ENCODE results near the gene C14orf180.

The C14orf180 gene

DNA sequence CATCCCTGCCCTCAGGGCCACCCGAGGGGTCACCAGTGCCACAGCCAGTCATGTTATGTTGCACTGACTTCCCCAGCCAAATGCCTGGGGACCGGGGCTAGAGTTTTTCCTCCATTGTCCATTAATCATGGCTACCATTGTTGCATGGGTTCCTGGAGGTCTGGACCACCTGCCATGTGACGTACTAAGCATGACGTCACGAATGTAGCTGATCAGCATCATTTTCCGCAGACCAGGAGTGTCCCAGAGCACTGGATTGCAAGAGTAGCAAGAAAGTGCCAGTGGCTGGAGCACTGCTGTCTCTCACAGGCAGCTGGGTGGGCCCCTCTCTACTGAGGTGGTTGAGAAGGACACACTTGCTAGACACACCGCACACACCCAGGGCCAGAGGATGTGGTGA lies 6.9 kb upstream of the C14orf180 start:
- TF ChIP-seq, protein P1, sequence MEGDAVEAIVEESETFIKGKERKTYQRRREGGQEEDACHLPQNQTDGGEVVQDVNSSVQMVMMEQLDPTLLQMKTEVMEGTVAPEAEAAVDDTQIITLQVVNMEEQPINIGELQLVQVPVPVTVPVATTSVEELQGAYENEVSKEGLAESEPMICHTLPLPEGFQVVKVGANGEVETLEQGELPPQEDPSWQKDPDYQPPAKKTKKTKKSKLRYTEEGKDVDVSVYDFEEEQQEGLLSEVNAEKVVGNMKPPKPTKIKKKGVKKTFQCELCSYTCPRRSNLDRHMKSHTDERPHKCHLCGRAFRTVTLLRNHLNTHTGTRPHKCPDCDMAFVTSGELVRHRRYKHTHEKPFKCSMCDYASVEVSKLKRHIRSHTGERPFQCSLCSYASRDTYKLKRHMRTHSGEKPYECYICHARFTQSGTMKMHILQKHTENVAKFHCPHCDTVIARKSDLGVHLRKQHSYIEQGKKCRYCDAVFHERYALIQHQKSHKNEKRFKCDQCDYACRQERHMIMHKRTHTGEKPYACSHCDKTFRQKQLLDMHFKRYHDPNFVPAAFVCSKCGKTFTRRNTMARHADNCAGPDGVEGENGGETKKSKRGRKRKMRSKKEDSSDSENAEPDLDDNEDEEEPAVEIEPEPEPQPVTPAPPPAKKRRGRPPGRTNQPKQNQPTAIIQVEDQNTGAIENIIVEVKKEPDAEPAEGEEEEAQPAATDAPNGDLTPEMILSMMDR (conservative IDR thresholded peaks at IDR 0.05; ENCODE audit: control insufficient read depth, insufficient read depth, low read depth, low read length) = no peak
- no peak overlapping the region for H3K4me3 ChIP-seq (ENCODE audit: control insufficient read depth, low read depth, low read length)
- no peak for DNase-seq (ENCODE audit: low read depth)

DNA sequence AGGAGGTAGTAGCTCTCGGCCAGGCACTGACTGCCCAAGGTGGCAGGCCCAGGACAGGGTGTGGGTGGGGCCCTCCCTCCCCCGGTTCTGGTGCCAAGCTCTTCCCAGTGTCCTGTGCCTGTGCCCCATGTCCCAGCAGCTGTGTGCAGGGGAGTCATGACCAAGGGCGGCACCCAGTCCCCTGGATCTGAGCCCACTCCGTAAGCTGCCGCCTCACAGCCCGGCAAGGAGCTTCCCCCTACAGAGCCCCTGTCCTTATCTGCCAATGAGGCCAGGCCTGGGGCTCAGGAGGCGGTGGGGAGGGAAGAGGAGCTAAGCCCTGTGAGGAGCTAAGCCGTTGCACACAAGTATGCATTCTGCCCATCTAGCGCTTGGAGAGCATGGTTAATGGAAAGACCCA lies 5.6 kb upstream of the C14orf180 start:
- H3K4me3 ChIP-seq (ENCODE audit: control insufficient read depth, low read depth, low read length) = no peak overlapping the region
- DNase-seq (ENCODE audit: low read depth) = no peak
- TF ChIP-seq, protein P1 (conservative IDR thresholded peaks at IDR 0.05; ENCODE audit: control insufficient read depth, insufficient read depth, low read depth, low read length) = no peak

DNA sequence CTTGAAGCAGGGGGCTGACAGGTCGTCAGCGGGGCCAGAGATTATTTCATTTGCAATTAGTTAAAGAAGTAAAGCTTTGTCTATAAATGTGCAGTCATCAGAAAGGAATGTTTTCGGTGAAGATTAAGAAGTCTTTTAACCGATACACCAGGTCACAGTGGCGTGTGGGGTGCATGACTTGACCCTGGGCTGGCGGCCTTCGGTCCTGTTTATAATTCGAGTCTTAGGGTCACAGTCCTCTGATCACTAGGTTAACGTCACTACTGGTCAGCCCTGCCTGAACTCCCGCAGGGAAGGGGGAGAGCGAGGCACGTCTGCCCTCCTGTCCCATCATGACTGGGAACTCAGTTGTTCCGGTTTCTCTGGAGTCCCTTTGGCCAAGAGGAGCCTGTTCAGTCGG lies 5.0 kb upstream of the C14orf180 start:
- no peak for DNase-seq (ENCODE audit: low read depth)
- TF ChIP-seq, protein P1 (conservative IDR thresholded peaks at IDR 0.05; ENCODE audit: control insufficient read depth, insufficient read depth, low read depth, low read length) = no peak
- H3K4me3 ChIP-seq (ENCODE audit: control insufficient read depth, low read depth, low read length) = no peak overlapping the region

DNA sequence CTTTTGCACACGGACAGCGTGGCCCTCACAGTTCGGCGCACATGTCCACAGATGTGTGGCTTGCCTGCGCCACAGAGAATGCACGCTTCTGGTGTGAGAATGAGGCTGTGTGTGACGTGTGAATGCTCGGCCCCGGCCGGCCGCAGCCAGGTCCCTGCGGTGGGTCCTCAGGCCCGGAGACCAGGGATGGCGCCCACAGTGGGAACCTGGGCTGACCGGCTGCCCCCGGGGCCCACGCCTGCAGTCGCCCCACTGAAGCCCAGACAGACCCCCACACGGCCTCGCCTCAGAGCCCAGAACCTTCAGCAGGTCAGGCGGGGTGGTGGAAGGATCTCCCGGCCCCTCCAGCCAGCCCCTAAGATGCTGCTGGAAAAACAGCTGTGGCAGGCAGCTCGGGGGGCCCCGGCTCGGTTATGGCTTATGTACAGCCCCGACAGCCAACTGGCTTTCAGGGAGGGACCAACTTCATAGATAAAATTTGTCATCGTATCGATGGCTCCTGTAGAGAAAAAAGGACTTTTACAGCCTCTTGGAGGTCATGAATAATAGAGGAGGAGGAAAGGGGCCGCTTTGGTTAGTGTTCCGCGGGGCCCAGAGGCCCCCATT lies 4.5 kb upstream of the C14orf180 start:
- TF ChIP-seq, protein P1 (conservative IDR thresholded peaks at IDR 0.05; ENCODE audit: control insufficient read depth, insufficient read depth, low read depth, low read length) = no peak

DNA sequence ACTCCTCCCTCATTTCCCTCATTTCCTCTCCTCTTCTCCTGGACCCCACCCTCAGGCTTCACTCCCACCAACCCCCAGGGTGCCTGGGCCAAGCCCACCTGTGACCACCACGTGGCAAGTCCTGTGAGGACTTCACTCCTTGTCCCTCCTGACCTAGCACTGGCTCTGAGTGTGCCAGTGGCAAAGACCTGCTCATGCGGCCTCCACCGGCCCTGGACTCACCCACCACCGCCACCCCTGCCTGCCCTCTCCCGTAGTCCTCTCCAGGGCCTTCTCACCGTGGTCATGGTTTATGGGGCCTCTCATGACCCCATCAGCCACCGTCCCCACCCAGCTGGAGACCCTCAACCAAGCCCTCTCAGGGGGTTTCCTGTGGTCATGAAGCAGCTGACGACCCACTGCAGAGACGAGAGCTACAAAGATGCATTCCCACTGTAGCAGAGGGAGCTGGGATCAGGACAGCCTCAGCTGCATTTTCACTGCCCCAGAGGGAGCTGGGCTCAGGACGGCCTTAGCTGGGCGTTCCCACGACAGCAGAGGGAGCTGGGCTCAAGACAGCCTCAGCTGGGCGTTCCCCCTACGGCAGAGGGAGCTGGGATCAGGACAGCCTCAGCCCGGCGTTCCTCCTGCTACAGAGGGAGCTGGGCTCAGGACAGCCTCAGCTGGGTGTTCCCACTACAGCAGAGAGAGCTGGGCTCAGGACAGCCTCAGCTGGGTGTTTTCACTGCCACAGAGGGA lies 3.2 kb upstream of the C14orf180 start:
- H3K4me3 ChIP-seq (ENCODE audit: control insufficient read depth, low read depth, low read length) = no peak overlapping the region
- TF ChIP-seq, protein P1 (conservative IDR thresholded peaks at IDR 0.05; ENCODE audit: control insufficient read depth, insufficient read depth, low read depth, low read length) = no peak
- DNase-seq (ENCODE audit: low read depth) = peak; percentile 2

More for the DNA sequence above, 4.5 kb upstream of the C14orf180 start:
- H3K4me3 ChIP-seq (ENCODE audit: control insufficient read depth, low read depth, low read length) = no peak overlapping the region
- DNase-seq (ENCODE audit: low read depth) = no peak

DNA sequence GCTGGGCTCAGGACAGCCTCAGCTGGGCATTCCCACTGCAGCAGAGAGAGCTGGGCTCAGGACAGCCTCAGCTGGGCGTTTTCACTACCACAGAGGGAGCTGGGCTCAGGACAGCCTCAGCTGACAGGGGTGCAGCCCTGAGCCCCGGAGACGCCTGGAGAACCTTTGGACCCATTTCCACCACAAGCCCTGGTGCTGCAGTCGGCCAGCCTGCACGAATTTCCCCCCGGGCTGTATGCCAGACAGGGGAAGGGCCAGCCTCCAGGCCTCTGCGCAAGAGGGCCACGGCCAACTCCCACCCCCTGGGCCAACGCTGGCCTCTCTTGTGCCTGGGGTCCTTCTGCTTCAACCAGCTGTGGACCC lies 2.6 kb upstream of the C14orf180 start:
- no peak overlapping the region for H3K4me3 ChIP-seq (ENCODE audit: control insufficient read depth, low read depth, low read length)
- DNase-seq (ENCODE audit: low read depth) = no peak
- TF ChIP-seq, protein P1 (conservative IDR thresholded peaks at IDR 0.05; ENCODE audit: control insufficient read depth, insufficient read depth, low read depth, low read length) = no peak
